GM12878 (cell line): Measurements from ENCODE around the gene MYO1D. TPM values are rescaled to one million over a fixed set of nuclear protein-coding genes. Genes with fewer than 3 reads are reported as not detected.

Experiments used
- ATAC-seq: fragments of 200-7000 bp; cut with Tn5 transposase; 3 replicates; pipeline ENCODE4 v1.9.1; 2020; ENCODE audit warnings: mild to moderate bottlenecking, moderate library complexity
- BruUV-seq: library from RNA; stranded (reverse); fragments of 400-500 nt; replicated peaks from 2 replicates; lab custom pipeline; 2021; lab: Mats Ljungman, UMichigan
- CTCF ChIA-PET: fragments of 300-600 bp; sonication (Branson Sonifier 250); formaldehyde crosslinking; extraction: SDS; loops from one replicate; lab custom pipeline; 2021; ENCODE audit warnings: inconsistent platforms; lab: Yijun Ruan, JAX
- POLR2A ChIA-PET: fragments of 350-600 bp; formaldehyde crosslinking; extraction: SDS; loops from one replicate; lab custom pipeline; 2021; ENCODE audit warnings: inconsistent platforms; lab: Charles Lee
- RAD21 ChIA-PET: fragments of 300-600 bp; sonication (Branson Sonifier 250); formaldehyde crosslinking; loops from one replicate; lab custom pipeline; 2023; ENCODE audit warnings: antibody characterized with exemption; ENCODE audit not compliant: unreplicated experiment; lab: Charles Lee
- SMC1A ChIA-PET: fragments of 300-600 bp; sonication (Branson Sonifier 250); formaldehyde crosslinking; loops from one replicate; lab custom pipeline; 2023; ENCODE audit not compliant: unreplicated experiment, uncharacterized antibody; lab: Charles Lee
- DNase-seq: peaks from one replicate; pipeline ENCODE4 v3.0.0-alpha.2; 2011; ENCODE audit warnings: low read depth, low spot score
- FAIRE-seq: peaks from 3 replicates; lab custom pipeline; 2011; peaks lifted over from hg19 to GRCh38; lab: Jason Lieb, UNC
- H2AFZ ChIP-seq: 2 replicates; pipeline ENCODE4 v1.6.0; 2011; ENCODE audit warnings: low read depth, low read length, control low read depth; ENCODE audit not compliant: control insufficient read depth
- H3K27ac ChIP-seq: 2 replicates; pipeline ENCODE4 v1.5.1; 2011; ENCODE audit warnings: control low read depth; ENCODE audit not compliant: control insufficient read depth, insufficient read depth
- H3K27me3 ChIP-seq, 2 experiments: replicated peaks in 1 of 2; 2 replicates each; pipeline versions ENCODE4 v1.6.0 to v1.6.1; 2011; ENCODE audit warnings: low read length in 1 of 2; ENCODE audit not compliant: control insufficient read depth in 2 of 2, insufficient read depth in 2 of 2
- H3K36me3 ChIP-seq, 2 experiments: 2 replicates each; pipeline ENCODE4 v1.5.1; 2011; ENCODE audit warnings: low read length in 1 of 2; ENCODE audit not compliant: control insufficient read depth in 2 of 2, insufficient read depth in 2 of 2
- H3K4me1 ChIP-seq: 2 replicates; pipeline ENCODE4 v1.6.1; 2011; ENCODE audit warnings: mild to moderate bottlenecking, low read length, moderate library complexity, mixed read lengths; ENCODE audit not compliant: control insufficient read depth, insufficient read depth
- H3K4me2 ChIP-seq: 2 replicates; pipeline ENCODE4 v1.6.0; 2011; ENCODE audit warnings: control low read depth; ENCODE audit not compliant: control insufficient read depth, insufficient read depth
- H3K4me3 ChIP-seq: fragments of 200-600 bp; sonication (generic); 2 replicates; pipeline ENCODE4 v1.5.1; 2016
- H3K79me2 ChIP-seq: 2 replicates; pipeline ENCODE4 v1.6.0; 2011; ENCODE audit warnings: low read length; ENCODE audit not compliant: control insufficient read depth, insufficient read depth
- H3K9ac ChIP-seq: 2 replicates; pipeline ENCODE4 v1.8.0; 2011; ENCODE audit warnings: low read length, control low read depth, mixed read lengths; ENCODE audit not compliant: control insufficient read depth, insufficient read depth
- H3K9me3 ChIP-seq: replicated peaks from 3 replicates; pipeline ENCODE4 v1.5.1; 2011; ENCODE audit warnings: mild to moderate bottlenecking, low read length; ENCODE audit not compliant: control insufficient read depth, insufficient read depth
- H4K20me1 ChIP-seq: 2 replicates; pipeline ENCODE4 v1.6.0; 2011; ENCODE audit not compliant: control insufficient read depth, insufficient read depth
- BCL11A ChIP-seq: IDR thresholded peaks from 2 replicates; pipeline ENCODE4 v1.6.1; 2011; ENCODE audit warnings: low read depth, low read length
- BHLHE40 ChIP-seq, 2 experiments: fragments of 450-650 bp in 1 of 2; IDR thresholded peaks; 2 replicates each; pipeline ENCODE4 v1.6.1; 2011 to 2017; ENCODE audit warnings: low read depth in 2 of 2, borderline replicate concordance in 1 of 2, improper control_type of control experiment in 1 of 2, low read length in 1 of 2, mild to moderate bottlenecking in 1 of 2
- CHD1 ChIP-seq: IDR thresholded peaks from 2 replicates; pipeline ENCODE4 v1.6.1; 2012; ENCODE audit warnings: low read depth, low read length, improper control_type of control experiment
- CREM ChIP-seq: IDR thresholded peaks from 2 replicates; pipeline ENCODE4 v1.6.1; 2014; ENCODE audit warnings: antibody characterized with exemption, low read depth
- ESRRA ChIP-seq: IDR thresholded peaks from 2 replicates; pipeline ENCODE4 v1.6.1; 2012; ENCODE audit warnings: mild to moderate bottlenecking, low read length, improper control_type of control experiment
- EZH2 ChIP-seq: IDR thresholded peaks from 2 replicates; pipeline ENCODE4 v1.6.1; 2012; ENCODE audit warnings: low read depth, mild to moderate bottlenecking, control low read depth, inconsistent platforms, low read length, borderline replicate concordance; ENCODE audit not compliant: control insufficient read depth
- GATAD2B ChIP-seq: fragments of 450-650 bp; conservative IDR thresholded peaks from 2 replicates; pipeline ENCODE4 v1.6.1; 2017; ENCODE audit warnings: low read depth, mild to moderate bottlenecking, moderate library complexity
- HDAC2 ChIP-seq: fragments of 200-600 bp; sonication (generic); IDR thresholded peaks from 2 replicates; pipeline ENCODE4 v1.6.1; 2017
- HDAC6 ChIP-seq: fragments of 200-600 bp; sonication (generic); IDR thresholded peaks from one replicate; pipeline ENCODE4 v1.8.0; 2017; ENCODE audit warnings: antibody characterized with exemption; ENCODE audit not compliant: unreplicated experiment
- KAT2A ChIP-seq: conservative IDR thresholded peaks from 2 replicates; pipeline ENCODE4 v1.6.1; 2011; ENCODE audit warnings: low read depth, low read length; ENCODE audit not compliant: control insufficient read depth
- NFYA ChIP-seq: IDR thresholded peaks from 2 replicates; pipeline ENCODE4 v1.6.1; 2011; ENCODE audit warnings: low read depth, mild to moderate bottlenecking, low read length, improper control_type of control experiment, borderline replicate concordance
- SP1 ChIP-seq: IDR thresholded peaks from one replicate; pipeline ENCODE4 v1.6.1; 2011; ENCODE audit warnings: low read depth, low read length
- SREBF2 ChIP-seq: IDR thresholded peaks from 2 replicates; pipeline ENCODE4 v1.6.1; 2012; ENCODE audit warnings: mild to moderate bottlenecking, low read length
- WGBS: methylation state at CpG from one replicate; pipeline ENCODE4 v1.1.6; 2016; ENCODE audit warnings: low lambda C conversion rate; ENCODE audit not compliant: insufficient replicate concordance, insufficient coverage; ENCODE audit errors: missing lambda C conversion rate; 5-methylcytosine and 5-hydroxymethylcytosine counted together
- in situ Hi-C: fragments of 300-500 bp; cut with MboI; formaldehyde crosslinking; loops from 9 replicates; pipeline ENCODE4 v1.14.3; 2018; ENCODE audit warnings: mixed read lengths
- intact Hi-C: fragments of 100-400 bp; cut with micrococcal nuclease; formaldehyde crosslinking; loops from one replicate; pipeline ENCODE4 v1.14.2; 2022; ENCODE audit not compliant: unreplicated experiment
- polyA plus RNA-seq, 11 experiments: library from polyadenylated mRNA; depleted of rRNA in 4 of 11; unstranded in 6 of 11; stranded (reverse) in 5 of 11; fragments of >200 nt; fragmentation: Nextera tagmentation in 4 of 11; fragmentation: Illumina TruSeq in 1 of 11; extraction: Ambion mirVana in 4 of 11; extraction: Trizol in 1 of 11; gene quantifications; 1 replicate in 1 of 11; 2 replicates in 10 of 11; pipeline versions ENCODE4 v1.2.1 to v1.2.3, GENCODE V29; 2011 to 2016; ENCODE audit warnings: inconsistent platforms in 2 of 11, missing spikeins in 2 of 11, low read depth in 1 of 11
- total RNA-seq, 4 experiments: library from RNA; depleted of rRNA in 3 of 4; stranded (reverse); fragments of >200 nt in 3 of 4; fragmentation: Illumina TruSeq in 1 of 4; extraction: Trizol in 1 of 4; gene quantifications; 2 replicates each; pipeline versions ENCODE4 v1.2.1 to v1.2.3, GENCODE V29; 2013 to 2021
- TF ChIP-seq, protein P1 (sequence below): fragments of 450-650 bp; IDR thresholded peaks from 2 replicates; pipeline ENCODE4 v1.6.1; 2018; ENCODE audit warnings: mild to moderate bottlenecking, low read depth, moderate library complexity; ENCODE audit not compliant: partially characterized antibody
- TF ChIP-seq, protein P2 (sequence below): fragments of 450-650 bp; IDR thresholded peaks from 2 replicates; pipeline ENCODE4 v1.6.1; 2016; ENCODE audit warnings: mild to moderate bottlenecking

The MYO1D gene
- total and polyA plus RNA-seq, 10 of the 15 experiments (the other 5 are each of a cell fraction or from before 2014, with no cell fraction given), result 1.8 to 37.7 (median 25.4) TPM

DNA sequence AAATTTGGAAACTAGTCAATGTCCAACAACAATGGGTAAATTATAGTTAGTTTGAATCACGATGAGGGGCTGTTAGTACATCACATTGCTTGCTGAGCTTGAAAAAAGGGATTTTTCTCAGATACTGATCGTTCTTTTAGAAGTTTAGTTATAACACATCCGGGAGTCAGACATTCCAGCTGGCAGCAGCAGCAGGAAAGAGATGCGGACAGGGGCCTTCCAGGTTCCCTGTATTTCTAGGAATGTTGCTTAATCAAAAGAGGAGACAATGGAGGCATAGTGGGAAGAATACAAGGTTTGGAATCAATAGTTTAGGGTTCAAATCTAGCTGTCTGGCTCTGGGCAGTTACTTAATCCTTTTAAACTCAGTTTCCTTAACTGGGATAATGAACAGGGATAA is 362.3 kb downstream of the MYO1D start (continued):
- TF ChIP-seq, protein P1, sequence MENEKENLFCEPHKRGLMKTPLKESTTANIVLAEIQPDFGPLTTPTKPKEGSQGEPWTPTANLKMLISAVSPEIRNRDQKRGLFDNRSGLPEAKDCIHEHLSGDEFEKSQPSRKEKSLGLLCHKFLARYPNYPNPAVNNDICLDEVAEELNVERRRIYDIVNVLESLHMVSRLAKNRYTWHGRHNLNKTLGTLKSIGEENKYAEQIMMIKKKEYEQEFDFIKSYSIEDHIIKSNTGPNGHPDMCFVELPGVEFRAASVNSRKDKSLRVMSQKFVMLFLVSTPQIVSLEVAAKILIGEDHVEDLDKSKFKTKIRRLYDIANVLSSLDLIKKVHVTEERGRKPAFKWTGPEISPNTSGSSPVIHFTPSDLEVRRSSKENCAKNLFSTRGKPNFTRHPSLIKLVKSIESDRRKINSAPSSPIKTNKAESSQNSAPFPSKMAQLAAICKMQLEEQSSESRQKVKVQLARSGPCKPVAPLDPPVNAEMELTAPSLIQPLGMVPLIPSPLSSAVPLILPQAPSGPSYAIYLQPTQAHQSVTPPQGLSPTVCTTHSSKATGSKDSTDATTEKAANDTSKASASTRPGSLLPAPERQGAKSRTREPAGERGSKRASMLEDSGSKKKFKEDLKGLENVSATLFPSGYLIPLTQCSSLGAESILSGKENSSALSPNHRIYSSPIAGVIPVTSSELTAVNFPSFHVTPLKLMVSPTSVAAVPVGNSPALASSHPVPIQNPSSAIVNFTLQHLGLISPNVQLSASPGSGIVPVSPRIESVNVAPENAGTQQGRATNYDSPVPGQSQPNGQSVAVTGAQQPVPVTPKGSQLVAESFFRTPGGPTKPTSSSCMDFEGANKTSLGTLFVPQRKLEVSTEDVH, result no peak
- TF ChIP-seq SP1 (no peak), HDAC2 (no peak)

DNA sequence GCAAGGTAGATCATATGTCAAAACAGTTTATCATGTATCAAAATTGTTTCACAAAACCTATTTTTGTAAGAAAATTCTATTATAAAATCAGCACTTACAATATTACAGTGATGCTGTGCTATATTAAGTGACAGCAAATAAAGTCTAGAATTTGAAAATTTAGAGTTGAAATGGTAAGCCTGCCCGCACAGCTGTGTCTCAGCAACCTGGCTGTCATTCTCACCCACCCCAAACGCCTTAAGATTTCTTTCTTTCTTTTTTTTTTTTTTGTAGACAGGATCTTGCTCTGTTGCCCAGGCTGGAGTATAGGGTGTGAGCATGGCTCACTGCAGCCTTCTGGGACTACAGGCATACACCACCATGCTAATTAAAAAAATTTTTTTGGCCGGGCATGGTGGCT is 363.3 kb downstream of the MYO1D start:
- no peak for DNase-seq
- 94% methylated on average over 3 of the region's 3 CpGs for WGBS
- POLR2A ChIA-PET, result interaction anchor here (0.7 to 18.8 kb wide), 4 partner anchors 10 to 119 kb away, joined by 3 to 308 read pairs (median 12); partner anchors contain the start of gene CDK5R1
- H3K36me3 ChIP-seq, result no peaks in the 10 kb centered on the region
- no peak overlapping the region for H2AFZ ChIP-seq
- no TSS peak for BruUV-seq
- in situ Hi-C loops (no loop called here), intact Hi-C loops (no loop called here)
- no peak overlapping the region for H3K4me3 ChIP-seq
- FAIRE-seq, result no peak
- H3K4me2 ChIP-seq, result no peak overlapping the region
- H4K20me1 ChIP-seq, result no peaks in the 10 kb centered on the region
- peaks cover 40% of the 10 kb centered on the region for H3K4me1 ChIP-seq
- SMC1A ChIA-PET, result interaction anchor here (0.6 to 13.7 kb wide), 5 partner anchors 10 to 94 kb away, joined by 3 to 286 read pairs (median 4); partner anchors contain the start of gene CDK5R1
- no peaks in the 10 kb centered on the region for H3K27me3 ChIP-seq
- H3K79me2 ChIP-seq, result no peaks in the 10 kb centered on the region
- RAD21 ChIA-PET, result interaction anchor here (1.3 to 19.5 kb wide), 4 partner anchors 9 to 40 kb away, joined by 3 to 543 read pairs (median 20); partner anchors contain the start of gene CDK5R1
- no peak for ATAC-seq
- CTCF ChIA-PET, result interaction anchor here (2.6 to 3.1 kb wide), 2 partner anchors 22 to 29 kb away, joined by 8 to 18 read pairs; no protein-coding TSS in a partner anchor
- TF ChIP-seq BCL11A (no peak), NFYA (no peak), BHLHE40 (IDR thresholded peaks at IDR 0.05; ENCODE audit: borderline replicate concordance in 1 of 2, low read depth in 2 of 2, low read length in 1 of 2) (no peak), KAT2A (no peak), SREBF2 (no peak), CHD1 (no peak), HDAC6 (no peak), EZH2 (no peak), ESRRA (no peak), GATAD2B (no peak), CREM (no peak)
- TF ChIP-seq, protein P2, sequence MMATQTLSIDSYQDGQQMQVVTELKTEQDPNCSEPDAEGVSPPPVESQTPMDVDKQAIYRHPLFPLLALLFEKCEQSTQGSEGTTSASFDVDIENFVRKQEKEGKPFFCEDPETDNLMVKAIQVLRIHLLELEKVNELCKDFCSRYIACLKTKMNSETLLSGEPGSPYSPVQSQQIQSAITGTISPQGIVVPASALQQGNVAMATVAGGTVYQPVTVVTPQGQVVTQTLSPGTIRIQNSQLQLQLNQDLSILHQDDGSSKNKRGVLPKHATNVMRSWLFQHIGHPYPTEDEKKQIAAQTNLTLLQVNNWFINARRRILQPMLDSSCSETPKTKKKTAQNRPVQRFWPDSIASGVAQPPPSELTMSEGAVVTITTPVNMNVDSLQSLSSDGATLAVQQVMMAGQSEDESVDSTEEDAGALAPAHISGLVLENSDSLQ, result no peak
- H3K9ac ChIP-seq, result no peak overlapping the region
- H3K27ac ChIP-seq, result no peak overlapping the region
- no peaks in the 10 kb centered on the region for H3K9me3 ChIP-seq
